Activated CD8-positive, alpha-beta memory T cell treated with anti-CD3 and anti-CD28 coated beads, Interleukin-2, amount 10 ng/mL, durations not matched to agents 7 days and 5 days (primary cell): Measurements from ENCODE around the gene NUP210. TPM values are rescaled to one million over a fixed set of nuclear protein-coding genes. Genes with fewer than 3 reads are reported as not detected.

Experiments
- ATAC-seq: fragments of 150-1000 bp; cut with Tn5 transposase; one replicate; pipeline ENCODE4 v1.10.0; 2021; ENCODE audit warnings: moderate library complexity
- CTCF ChIA-PET: fragments of 350-600 bp; sonication (Branson Sonifier 250); formaldehyde crosslinking; loops from one replicate; lab custom pipeline; 2021; ENCODE audit warnings: antibody characterized with exemption; lab: Charles Lee
- DNase-seq: peaks from one replicate; pipeline ENCODE4 v3.0.0-alpha.2; 2020
- H3K27ac Mint-ChIP-seq: one replicate; pipeline ENCODE4 v1.8.0; 2021; ENCODE audit warnings: mild to moderate bottlenecking, mixed read lengths
- H3K27me3 Mint-ChIP-seq: one replicate; pipeline ENCODE4 v1.8.0; 2021; ENCODE audit warnings: mixed read lengths
- H3K36me3 Mint-ChIP-seq: one replicate; pipeline ENCODE4 v1.8.0; 2021; ENCODE audit warnings: mild to moderate bottlenecking, mixed read lengths
- H3K4me1 Mint-ChIP-seq: one replicate; pipeline ENCODE4 v1.8.0; 2021; ENCODE audit warnings: mixed read lengths
- H3K4me3 Mint-ChIP-seq: one replicate; pipeline ENCODE4 v1.8.0; 2021; ENCODE audit warnings: mild to moderate bottlenecking, moderate library complexity, mixed read lengths
- H3K9me3 Mint-ChIP-seq: one replicate; pipeline ENCODE4 v1.8.0; 2022; ENCODE audit warnings: low read depth, mixed read lengths
- total RNA-seq, 2 experiments: library from RNA; stranded (reverse); gene quantifications; one replicate each; pipeline ENCODE4 v1.2.3, GENCODE V29; 2021

NUP210 gene
- total RNA-seq, 2 experiments from 2014 or later = 186 to 236 TPM

- H3K9me3 Mint-ChIP-seq = no peaks in the 10 kb centered on the region
- ATAC-seq (no peak), DNase-seq (no peak)
- H3K4me3 Mint-ChIP-seq = no peak overlapping the region
- H3K27me3 Mint-ChIP-seq = no peaks in the 10 kb centered on the region
- CTCF ChIA-PET = interaction anchor here (0.6 to 6.4 kb wide), 5 partner anchors 26 to 252 kb away, joined by 3 to 54 read pairs (median 5); no protein-coding TSS in a partner anchor
- H3K36me3 Mint-ChIP-seq = peaks cover 62% of the 10 kb centered on the region
- peaks cover 39% of the 10 kb centered on the region for H3K4me1 Mint-ChIP-seq
- H3K27ac Mint-ChIP-seq = no peak overlapping the region
These were observed 76.5 kb downstream of the NUP210 start for GRCh38 chr3:13343601-13344000.

DNA sequence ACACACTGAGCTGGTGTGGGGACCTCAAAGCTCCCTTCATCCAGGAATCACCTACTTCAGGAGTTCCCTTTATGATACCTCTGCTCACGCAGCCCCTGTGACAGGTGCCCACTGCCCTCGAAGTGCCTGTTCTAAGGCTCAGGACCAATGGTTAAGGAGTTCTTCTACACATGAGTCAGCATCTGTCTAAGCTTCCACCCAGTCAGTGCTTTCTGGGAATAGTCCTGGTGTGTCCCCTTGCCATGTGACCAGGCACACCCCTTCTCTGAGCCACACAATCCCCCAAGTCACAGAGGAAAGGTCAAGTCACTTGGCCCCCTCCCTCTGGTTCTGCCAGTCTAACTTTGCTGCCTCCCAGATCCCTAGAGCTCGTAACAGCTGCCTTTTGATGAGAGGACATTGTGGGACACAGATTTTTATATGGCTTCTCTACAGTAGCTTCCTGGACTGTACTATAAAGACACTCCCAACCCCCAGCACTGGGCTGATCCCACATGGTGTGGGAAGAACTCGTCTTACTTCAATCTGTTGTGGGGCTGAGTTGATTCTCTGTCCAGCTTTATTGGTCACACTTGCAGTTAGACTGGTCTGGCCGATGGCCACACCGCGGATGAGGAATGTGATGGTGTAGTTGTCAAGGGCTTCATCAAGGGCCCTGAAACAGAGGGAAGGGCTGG, 78.8 kb downstream of the NUP210 start:
- DNase-seq = no peak
- no peak overlapping the region for H3K4me3 Mint-ChIP-seq
- CTCF ChIA-PET = interaction anchor here (0.6 to 5.6 kb wide), 3 partner anchors 112 to 485 kb away, joined by 3 to 54 read pairs (median 4); no protein-coding TSS in a partner anchor
- no peaks in the 10 kb centered on the region for H3K9me3 Mint-ChIP-seq
- peaks cover 66% of the 10 kb centered on the region for H3K36me3 Mint-ChIP-seq
- no peaks in the 10 kb centered on the region for H3K27me3 Mint-ChIP-seq
- H3K27ac Mint-ChIP-seq = peak overlapping the region; percentile 53
- peaks cover 17% of the 10 kb centered on the region for H3K4me1 Mint-ChIP-seq
- ATAC-seq = no peak

DNA sequence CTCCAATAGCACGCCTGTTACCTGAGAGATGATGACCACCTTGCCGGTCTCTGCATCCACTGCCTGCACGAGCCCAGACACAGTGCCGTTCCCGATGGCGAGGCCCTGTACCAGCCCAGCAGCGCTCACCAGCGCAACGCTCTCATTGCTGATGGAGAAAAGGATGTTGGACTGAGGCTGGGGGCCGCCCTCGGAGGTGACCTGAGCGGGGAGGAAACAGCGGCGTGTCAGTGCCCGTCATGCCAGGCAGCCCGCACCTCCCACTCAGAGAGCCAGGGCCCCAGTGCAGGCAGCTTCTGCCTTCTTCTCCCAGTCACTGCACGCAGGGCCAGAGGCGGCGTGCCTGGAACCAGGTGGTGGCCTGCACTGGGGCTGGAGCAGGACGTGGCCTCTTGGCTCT, 80.3 kb downstream of the NUP210 start:
- H3K36me3 Mint-ChIP-seq = peaks cover 59% of the 10 kb centered on the region

DNA sequence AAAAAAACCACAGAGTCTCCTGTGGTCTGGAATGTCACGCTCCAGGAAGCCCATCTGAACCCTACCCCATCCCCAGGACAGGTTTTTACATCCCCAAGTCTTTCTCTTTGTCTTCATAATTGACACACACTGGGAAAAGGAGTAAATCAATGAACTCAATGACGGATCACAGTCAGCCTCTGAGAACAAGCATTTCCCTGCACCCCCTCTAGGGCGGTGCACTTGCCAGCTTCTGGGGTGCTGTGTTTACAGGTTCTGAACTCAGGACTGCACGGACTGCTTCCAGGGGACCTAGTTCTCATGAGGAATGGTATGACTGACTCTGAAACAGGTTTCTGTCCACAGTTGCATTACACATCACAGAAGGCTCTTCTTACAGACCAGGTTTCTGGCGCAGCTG, 81.1 kb downstream of the NUP210 start:
- no peak for DNase-seq
- H3K36me3 Mint-ChIP-seq = peaks cover 56% of the 10 kb centered on the region
- H3K27me3 Mint-ChIP-seq = no peaks in the 10 kb centered on the region
- CTCF ChIA-PET = no interaction called here
- no peak overlapping the region for H3K27ac Mint-ChIP-seq
- no peak overlapping the region for H3K4me3 Mint-ChIP-seq
- no peak for ATAC-seq
- H3K9me3 Mint-ChIP-seq = no peaks in the 10 kb centered on the region
- H3K4me1 Mint-ChIP-seq = peaks cover 6% of the 10 kb centered on the region

More for the DNA sequence above, 80.3 kb downstream of the NUP210 start:
- no peak overlapping the region for H3K4me3 Mint-ChIP-seq
- no peaks in the 10 kb centered on the region for H3K9me3 Mint-ChIP-seq
- no peaks in the 10 kb centered on the region for H3K27me3 Mint-ChIP-seq
- no peak for ATAC-seq
- H3K27ac Mint-ChIP-seq = no peak overlapping the region
- no peak for DNase-seq
- CTCF ChIA-PET = no interaction called here
- H3K4me1 Mint-ChIP-seq = peaks cover 13% of the 10 kb centered on the region

GRCh38 chr3:13338231-13338630, 81.9 kb downstream of the NUP210 start:
- ATAC-seq (no peak), DNase-seq (no peak)
- Mint-ChIP-seq H3K4me1 (no peaks in the 10 kb centered on the region), H3K36me3 (peaks cover 55% of the 10 kb centered on the region), H3K27me3 (no peaks in the 10 kb centered on the region), H3K9me3 (no peaks in the 10 kb centered on the region), H3K27ac (no peak overlapping the region), H3K4me3 (no peak overlapping the region)
- CTCF ChIA-PET = no interaction called here

DNA sequence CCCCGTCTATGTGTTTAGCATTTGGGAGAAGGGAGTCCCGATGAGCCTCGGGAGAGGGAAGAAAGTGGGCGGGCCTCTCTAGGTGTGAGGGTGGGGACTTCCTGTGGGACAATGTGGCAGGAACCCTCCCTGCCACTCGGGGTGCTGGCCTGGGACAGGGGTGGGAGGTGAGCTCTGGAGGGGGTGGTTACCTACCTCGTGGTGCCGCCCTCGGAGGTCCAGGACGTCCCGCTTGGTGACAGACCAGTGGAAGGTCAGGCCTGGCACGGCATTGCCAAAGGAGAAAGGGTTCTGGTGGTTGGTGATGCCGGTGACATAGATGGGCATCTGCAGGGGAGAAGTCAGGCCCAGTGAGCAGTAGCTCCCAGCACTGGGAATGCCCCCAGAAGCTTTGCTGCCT, 83.5 kb downstream of the NUP210 start:
- peaks cover 52% of the 10 kb centered on the region for H3K36me3 Mint-ChIP-seq
- H3K27ac Mint-ChIP-seq = no peak overlapping the region

DNA sequence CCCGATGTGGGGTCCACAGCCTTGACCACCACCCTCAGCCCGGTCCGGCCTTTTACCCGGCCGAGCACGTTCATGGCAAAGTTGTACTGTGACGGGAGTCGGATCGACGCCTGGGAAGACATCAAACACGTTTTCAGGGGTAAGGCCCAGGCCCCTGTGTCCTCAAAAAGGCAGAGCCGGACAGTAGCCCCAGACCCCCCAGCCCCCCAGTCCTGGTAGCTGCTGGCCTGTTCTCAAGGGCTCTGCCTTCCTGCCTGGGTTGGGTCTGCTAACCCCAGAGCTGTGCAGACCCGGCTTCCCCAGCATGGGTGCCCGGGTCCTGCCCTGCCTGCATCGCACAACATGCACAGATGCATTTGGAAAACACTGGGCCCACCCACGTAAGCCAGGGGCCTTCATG, 84.6 kb downstream of the NUP210 start:
- no peak overlapping the region for H3K27ac Mint-ChIP-seq
- no peaks in the 10 kb centered on the region for H3K4me1 Mint-ChIP-seq
- H3K9me3 Mint-ChIP-seq = no peaks in the 10 kb centered on the region
- no peaks in the 10 kb centered on the region for H3K27me3 Mint-ChIP-seq
- DNase-seq (no peak), ATAC-seq (no peak)
- peaks cover 54% of the 10 kb centered on the region for H3K36me3 Mint-ChIP-seq
- no peak overlapping the region for H3K4me3 Mint-ChIP-seq
- CTCF ChIA-PET = no interaction called here

More for the DNA sequence above, 83.5 kb downstream of the NUP210 start:
- no peak for ATAC-seq
- Mint-ChIP-seq H3K4me3 (no peak overlapping the region), H3K4me1 (no peaks in the 10 kb centered on the region), H3K9me3 (no peaks in the 10 kb centered on the region), H3K27me3 (no peaks in the 10 kb centered on the region)
- CTCF ChIA-PET = interaction anchor here (0.7 kb wide), 1 partner anchor 10 kb away, joined by 3 read pairs; no protein-coding TSS in a partner anchor
- DNase-seq = no peak

DNA sequence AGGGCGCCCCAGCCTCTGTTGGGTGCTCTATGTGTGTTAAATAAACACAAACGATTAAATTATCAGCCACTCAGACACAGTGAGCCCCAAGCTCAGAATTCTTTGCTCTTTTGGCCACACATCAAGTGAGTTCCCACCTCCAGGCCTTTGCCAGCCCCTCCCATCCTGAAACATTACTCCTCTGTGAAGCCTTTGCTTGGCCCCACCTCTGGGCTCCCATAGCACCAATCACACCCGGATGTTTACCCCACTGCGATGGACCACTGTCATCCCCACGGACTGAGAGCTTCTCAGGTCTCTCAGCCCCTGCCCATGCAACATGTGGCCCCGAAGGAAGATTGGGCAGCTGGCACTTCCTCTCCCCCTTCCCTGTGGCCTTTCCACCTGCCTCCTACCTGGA, 85.1 kb downstream of the NUP210 start:
- H3K27ac Mint-ChIP-seq = no peak overlapping the region

GRCh38 chr3:13333236-13333897, 86.8 kb downstream of the NUP210 start:
- no peak for DNase-seq
- Mint-ChIP-seq H3K4me1 (no peaks in the 10 kb centered on the region), H3K27ac (no peak overlapping the region), H3K9me3 (no peaks in the 10 kb centered on the region), H3K27me3 (no peaks in the 10 kb centered on the region), H3K36me3 (peaks cover 56% of the 10 kb centered on the region), H3K4me3 (no peak overlapping the region)
- ATAC-seq = no peak
- CTCF ChIA-PET = interaction anchor here (1.0 kb wide), 1 partner anchor 12 kb away, joined by 3 read pairs; no protein-coding TSS in a partner anchor

More for the DNA sequence above, 85.1 kb downstream of the NUP210 start:
- Mint-ChIP-seq H3K9me3 (no peaks in the 10 kb centered on the region), H3K4me3 (no peak overlapping the region), H3K4me1 (no peaks in the 10 kb centered on the region), H3K36me3 (peaks cover 54% of the 10 kb centered on the region), H3K27me3 (no peaks in the 10 kb centered on the region)
- ATAC-seq = no peak
- no peak for DNase-seq
- CTCF ChIA-PET = no interaction called here

DNA sequence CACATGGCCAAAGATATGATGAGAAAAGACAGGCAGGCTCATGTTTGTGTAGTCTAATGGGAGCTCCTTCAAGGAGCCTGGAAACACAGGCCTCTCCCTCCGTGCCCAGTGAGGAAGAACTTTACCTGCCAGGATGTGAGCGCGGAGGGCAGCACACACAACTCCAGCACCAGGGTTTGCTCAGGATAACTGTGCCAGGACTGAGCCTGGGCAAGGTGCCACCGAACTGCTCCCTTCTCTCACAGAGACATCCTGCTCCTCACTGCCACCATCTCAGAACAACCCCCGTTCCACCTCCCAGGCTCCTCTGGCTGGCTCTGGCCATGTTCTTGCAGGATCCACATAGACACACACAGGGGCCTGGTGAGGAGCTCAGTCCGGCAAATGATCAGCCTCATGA, 87.4 kb downstream of the NUP210 start:
- ATAC-seq (no peak), DNase-seq (no peak)
- CTCF ChIA-PET = interaction anchor here (1.0 kb wide), 1 partner anchor 13 kb away, joined by 3 read pairs; no protein-coding TSS in a partner anchor
- H3K4me1 Mint-ChIP-seq = no peaks in the 10 kb centered on the region
- no peaks in the 10 kb centered on the region for H3K9me3 Mint-ChIP-seq
- no peaks in the 10 kb centered on the region for H3K27me3 Mint-ChIP-seq
- H3K27ac Mint-ChIP-seq = no peak overlapping the region
- H3K4me3 Mint-ChIP-seq = no peak overlapping the region
- H3K36me3 Mint-ChIP-seq = peaks cover 57% of the 10 kb centered on the region

DNA sequence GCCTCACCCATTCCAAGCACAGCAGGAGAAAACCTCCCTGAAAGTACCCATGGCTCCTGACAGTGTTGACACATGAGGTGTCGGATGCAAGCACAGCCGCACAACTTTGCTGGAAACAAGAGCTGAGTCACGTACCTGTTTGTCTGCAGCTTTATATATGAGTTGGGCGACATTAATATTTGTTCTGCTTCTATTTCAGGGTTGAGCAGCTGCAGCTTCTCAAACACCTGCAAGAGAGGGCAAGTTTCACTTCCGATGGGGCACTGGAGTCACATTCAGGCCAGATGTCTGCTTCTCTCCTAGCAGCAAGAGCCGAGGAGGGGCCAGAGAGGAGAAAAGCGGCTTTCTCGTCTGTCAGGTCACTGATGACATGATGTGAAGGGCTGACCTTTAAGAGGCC, 88.0 kb downstream of the NUP210 start:
- peak overlapping the region; percentile 20 for H3K27ac Mint-ChIP-seq

GRCh38 chr3:13329746-13330145, 90.4 kb downstream of the NUP210 start:
- CTCF ChIA-PET = interaction anchor here (1.2 kb wide), 2 partner anchors 16 to 123 kb away, joined by 3 to 6 read pairs; no protein-coding TSS in a partner anchor
- no peak for ATAC-seq
- Mint-ChIP-seq H3K27ac (no peak overlapping the region), H3K4me1 (no peaks in the 10 kb centered on the region), H3K9me3 (no peaks in the 10 kb centered on the region), H3K27me3 (no peaks in the 10 kb centered on the region), H3K4me3 (no peak overlapping the region), H3K36me3 (peaks cover 57% of the 10 kb centered on the region)
- DNase-seq = no peak

More for the DNA sequence above, 88.0 kb downstream of the NUP210 start:
- CTCF ChIA-PET = no interaction called here
- no peak for ATAC-seq
- Mint-ChIP-seq H3K27me3 (no peaks in the 10 kb centered on the region), H3K4me3 (no peak overlapping the region), H3K36me3 (peaks cover 57% of the 10 kb centered on the region), H3K9me3 (no peaks in the 10 kb centered on the region), H3K4me1 (no peaks in the 10 kb centered on the region)
- no peak for DNase-seq

DNA sequence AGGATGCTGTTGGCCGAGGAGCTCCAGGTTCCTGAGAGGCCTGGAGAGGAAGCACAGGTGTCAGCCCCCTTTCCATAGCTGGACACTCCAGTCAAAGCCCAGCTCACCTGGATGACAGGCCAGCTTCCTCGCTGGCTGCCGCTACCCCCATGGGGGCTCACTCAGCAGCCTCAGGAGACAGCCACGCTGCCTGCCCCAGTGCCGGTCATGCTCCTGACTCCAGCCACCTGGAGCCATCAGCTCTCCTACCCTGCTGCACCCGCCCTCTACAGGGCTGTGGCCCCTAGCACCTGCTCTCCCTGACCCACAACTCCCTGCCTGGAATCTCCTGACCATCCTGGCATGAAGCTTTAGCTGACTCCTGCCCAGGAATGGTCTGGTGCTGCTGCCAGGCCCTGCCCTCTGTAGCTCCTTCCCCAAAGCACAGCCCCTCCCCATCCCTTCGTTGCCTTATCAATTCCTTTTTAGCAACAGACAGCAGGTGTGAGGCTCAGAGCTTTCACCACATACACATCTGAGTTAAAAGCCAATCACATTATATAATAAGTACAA, 94.2 kb downstream of the NUP210 start:
- H3K36me3 Mint-ChIP-seq = peaks cover 63% of the 10 kb centered on the region

More for the DNA sequence above, 94.2 kb downstream of the NUP210 start:
- CTCF ChIA-PET = interaction anchor here (1.2 kb wide), 1 partner anchor 234 kb away, joined by 4 read pairs; no protein-coding TSS in a partner anchor
- Mint-ChIP-seq H3K9me3 (no peaks in the 10 kb centered on the region), H3K27me3 (no peaks in the 10 kb centered on the region), H3K4me3 (no peak overlapping the region), H3K27ac (no peak overlapping the region), H3K4me1 (no peaks in the 10 kb centered on the region)
- no peak for ATAC-seq
- DNase-seq = no peak
